Fibroblast of pulmonary artery (primary cell): Measurements from ENCODE around the gene ASRGL1.
"Not testable (repeated sequence)": the region's sequence is repeated elsewhere in the genome, so short reads cannot be mapped to it uniquely, and the experiment has no call there.

Source experiments
- DNase-seq: peaks from one replicate; pipeline ENCODE4 v3.0.0-alpha.2; 2010; ENCODE audit warnings: low read depth
- H3K4me3 ChIP-seq: replicated peaks from 2 replicates; pipeline ENCODE4 v1.5.1; 2011; ENCODE audit warnings: low read depth, mild to moderate bottlenecking, control low read depth, low read length, moderate library complexity
- CTCF ChIP-seq: IDR thresholded peaks from 2 replicates; pipeline ENCODE4 v1.5.1; 2011; ENCODE audit warnings: mild to moderate bottlenecking, control low read depth, low read length, inconsistent platforms; ENCODE audit errors: missing control alignments

Gene ASRGL1

GRCh38 chr11:62374801-62375200 lies 37.6 kb downstream of the ASRGL1 start:
- H3K4me3 ChIP-seq, result no peak overlapping the region
- TF ChIP-seq CTCF, result no peak
- DNase-seq, result no peak

- peak; percentile 26 for TF ChIP-seq CTCF
- peak; percentile 70 for DNase-seq
- H3K4me3 ChIP-seq, result not testable (repeated sequence)
Observed at GRCh38 chr11:62378459-62379063, 41.3 kb downstream of the ASRGL1 start.

GRCh38 chr11:62379586-62379985 lies 42.3 kb downstream of the ASRGL1 start:
- H3K4me3 ChIP-seq, DNase-seq: not testable (repeated sequence)

- peak; percentile 76 for DNase-seq
Observed at GRCh38 chr11:62380821-62381245, 43.6 kb downstream of the ASRGL1 start.

GRCh38 chr11:62383822-62384221 lies 46.6 kb downstream of the ASRGL1 start:
- no peak for DNase-seq
- H3K4me3 ChIP-seq, result no peak overlapping the region
- no peak for TF ChIP-seq CTCF

More at GRCh38 chr11:62380821-62381245, 43.6 kb downstream of the ASRGL1 start:
- H3K4me3 ChIP-seq, result not testable (repeated sequence)
- TF ChIP-seq CTCF, result peak; percentile 62

- not testable (repeated sequence) for DNase-seq, H3K4me3 ChIP-seq
Observed at GRCh38 chr11:62386083-62386482, 48.8 kb downstream of the ASRGL1 start.

- no peak overlapping the region for H3K4me3 ChIP-seq
- no peak for DNase-seq
- no peak for TF ChIP-seq CTCF
Observed at GRCh38 chr11:62387381-62387780, 50.1 kb downstream of the ASRGL1 start.

- no peak for DNase-seq
- TF ChIP-seq CTCF, result no peak
Observed at GRCh38 chr11:62388999-62389398, 51.8 kb downstream of the ASRGL1 start.

More at GRCh38 chr11:62388999-62389398, 51.8 kb downstream of the ASRGL1 start:
- H3K4me3 ChIP-seq, result no peak overlapping the region
